IMR-90 (cell line): ENCODE results near the gene CD163. TPM values are rescaled to one million over a fixed set of nuclear protein-coding genes. Genes with fewer than 3 reads are reported as not detected.

ENCODE experiments used
- ATAC-seq: fragments of 200-7000 bp; cut with Tn5 transposase; 2 replicates; pipeline ENCODE4 v1.9.1; 2020; ENCODE audit warnings: low read depth, mild to moderate bottlenecking, moderate library complexity
- BruUV-seq: library from RNA; stranded (reverse); fragments of 400-500 nt; replicated peaks from 2 replicates; lab custom pipeline; 2021; lab: Mats Ljungman, UMichigan
- CTCF ChIA-PET: fragments of 300-600 bp; formaldehyde crosslinking; extraction: SDS; loops from one replicate; lab custom pipeline; 2021; ENCODE audit warnings: antibody characterized with exemption; lab: Yijun Ruan, JAX
- POLR2A ChIA-PET: fragments of 300-600 bp; sonication (Branson Sonifier 250); formaldehyde crosslinking; loops from one replicate; lab custom pipeline; 2022; ENCODE audit warnings: antibody characterized with exemption; ENCODE audit not compliant: unreplicated experiment; lab: Charles Lee
- DNase-seq: peaks from one replicate; pipeline ENCODE4 v3.0.0; 2013
- H2AFZ ChIP-seq: replicated peaks from 2 replicates; pipeline ENCODE3; 2013; ENCODE audit warnings: low read length, mild to moderate bottlenecking; ENCODE audit not compliant: poor library complexity
- H2AK5ac ChIP-seq: 2 replicates; pipeline ENCODE4 v1.6.1; 2013; ENCODE audit warnings: low read depth, low read length, inconsistent platforms
- H2AK9ac ChIP-seq: replicated peaks from 2 replicates; pipeline ENCODE3; 2013; ENCODE audit warnings: mild to moderate bottlenecking, low read depth, low read length, moderate library complexity; ENCODE audit not compliant: poor library complexity
- H2BK120ac ChIP-seq: 2 replicates; pipeline ENCODE4 v1.6.1; 2013; ENCODE audit warnings: low read depth, low read length, inconsistent platforms
- H2BK15ac ChIP-seq: 3 replicates; pipeline ENCODE4 v1.6.1; 2013; ENCODE audit warnings: low read depth, low read length, inconsistent platforms
- H2BK20ac ChIP-seq: 2 replicates; pipeline ENCODE4 v1.6.1; 2013; ENCODE audit warnings: low read depth, mild to moderate bottlenecking, inconsistent platforms, low read length, moderate library complexity
- H2BK5ac ChIP-seq: 2 replicates; pipeline ENCODE4 v1.6.1; 2013; ENCODE audit warnings: mild to moderate bottlenecking, low read depth, low read length, inconsistent platforms; ENCODE audit not compliant: poor library complexity, severe bottlenecking
- H3K14ac ChIP-seq: replicated peaks from 2 replicates; pipeline ENCODE4 v1.6.1; 2013; ENCODE audit warnings: low read depth, low read length, inconsistent platforms
- H3K18ac ChIP-seq: 2 replicates; pipeline ENCODE4 v1.6.1; 2013; ENCODE audit warnings: low read depth, low read length, control low read depth
- H3K23ac ChIP-seq: 2 replicates; pipeline ENCODE4 v1.6.1; 2013; ENCODE audit warnings: low read depth, low read length, inconsistent platforms
- H3K27ac ChIP-seq: 2 replicates; pipeline ENCODE4 v1.5.1; 2013; ENCODE audit warnings: mild to moderate bottlenecking, control low read depth, low read length; ENCODE audit not compliant: insufficient read depth
- H3K27me3 ChIP-seq: 2 replicates; pipeline ENCODE4 v1.6.1; 2013; ENCODE audit warnings: low read length; ENCODE audit not compliant: control insufficient read depth, insufficient read depth
- H3K36me3 ChIP-seq: 2 replicates; pipeline ENCODE4 v1.6.1; 2013; ENCODE audit warnings: low read length, mixed read lengths; ENCODE audit not compliant: control insufficient read depth, insufficient read depth
- H3K4ac ChIP-seq: 2 replicates; pipeline ENCODE4 v1.6.1; 2013; ENCODE audit warnings: low read depth, low read length, inconsistent platforms
- H3K4me1 ChIP-seq: 2 replicates; pipeline ENCODE4 v1.6.1; 2013; ENCODE audit warnings: low read length, mixed read lengths; ENCODE audit not compliant: control insufficient read depth, insufficient read depth
- H3K4me2 ChIP-seq: 2 replicates; pipeline ENCODE4 v1.6.1; 2013; ENCODE audit warnings: low read depth, mild to moderate bottlenecking, control low read depth, low read length, moderate library complexity
- H3K4me3 ChIP-seq: 2 replicates; pipeline ENCODE4 v1.5.1; 2013; ENCODE audit warnings: low read depth, mild to moderate bottlenecking, control low read depth, low read length, moderate library complexity; ENCODE audit not compliant: insufficient read depth
- H3K56ac ChIP-seq: 2 replicates; pipeline ENCODE4 v1.6.1; 2013; ENCODE audit warnings: low read length, inconsistent platforms; ENCODE audit not compliant: insufficient read depth; ENCODE audit errors: extremely low read depth
- H3K79me1 ChIP-seq, 2 experiments: 2 replicates each; pipeline ENCODE4 v1.6.1; 2013; ENCODE audit warnings: low read length in 2 of 2, inconsistent platforms in 1 of 2, low read depth in 1 of 2
- H3K9ac ChIP-seq: 2 replicates; pipeline ENCODE4 v1.6.1; 2013; ENCODE audit warnings: low read depth, low read length, control low read depth
- H3K9me1 ChIP-seq: 2 replicates; pipeline ENCODE4 v1.6.1; 2013; ENCODE audit warnings: low read length, inconsistent platforms; ENCODE audit not compliant: insufficient read depth
- H3K9me3 ChIP-seq: 2 replicates; pipeline ENCODE4 v1.6.1; 2013; ENCODE audit warnings: low read length; ENCODE audit not compliant: control insufficient read depth, insufficient read depth
- H4K20me1 ChIP-seq: 2 replicates; pipeline ENCODE4 v1.6.1; 2013; ENCODE audit warnings: low read length, inconsistent platforms; ENCODE audit not compliant: insufficient read depth
- H4K5ac ChIP-seq: 2 replicates; pipeline ENCODE4 v1.6.1; 2013; ENCODE audit warnings: mild to moderate bottlenecking, low read depth, low read length, control low read depth
- H4K8ac ChIP-seq, 2 experiments: 2 replicates each; pipeline ENCODE4 v1.6.1; 2013; ENCODE audit warnings: low read depth in 2 of 2, low read length in 2 of 2, control low read depth in 1 of 2, inconsistent platforms in 1 of 2
- H4K91ac ChIP-seq: 2 replicates; pipeline ENCODE4 v1.6.1; 2013; ENCODE audit warnings: low read depth, low read length, inconsistent platforms; ENCODE audit not compliant: insufficient read depth
- BHLHE40 ChIP-seq: fragments of 150-350 bp; IDR thresholded peaks from 2 replicates; pipeline ENCODE4 v1.6.1; 2016; ENCODE audit warnings: mild to moderate bottlenecking, low read depth, low read length
- CEBPB ChIP-seq: IDR thresholded peaks from 2 replicates; pipeline ENCODE4 v1.6.1; 2012; ENCODE audit warnings: low read depth, low read length, improper control_type of control experiment
- CHD1 ChIP-seq: IDR thresholded peaks from 2 replicates; pipeline ENCODE4 v1.6.1; 2012; ENCODE audit warnings: low read depth, low read length, improper control_type of control experiment
- ELK1 ChIP-seq: fragments of 150-350 bp; IDR thresholded peaks from 2 replicates; pipeline ENCODE4 v1.6.1; 2016; ENCODE audit warnings: low read depth, mild to moderate bottlenecking, low read length, moderate library complexity, borderline replicate concordance
- FOS ChIP-seq: fragments of 150-350 bp; IDR thresholded peaks from 2 replicates; pipeline ENCODE4 v1.6.1; 2016; ENCODE audit warnings: low read depth, low read length
- MAFK ChIP-seq: IDR thresholded peaks from 2 replicates; pipeline ENCODE4 v1.6.1; 2012; ENCODE audit warnings: low read depth, low read length, improper control_type of control experiment
- MAZ ChIP-seq: IDR thresholded peaks from 2 replicates; pipeline ENCODE4 v1.6.1; 2012; ENCODE audit warnings: low read depth, mild to moderate bottlenecking, low read length, improper control_type of control experiment, moderate library complexity, borderline replicate concordance
- MXI1 ChIP-seq: IDR thresholded peaks from 2 replicates; pipeline ENCODE4 v1.6.1; 2012; ENCODE audit warnings: low read depth, mild to moderate bottlenecking, low read length, moderate library complexity, borderline replicate concordance
- POLR2A ChIP-seq: IDR thresholded peaks from 2 replicates; pipeline ENCODE4 v1.6.1; 2012; ENCODE audit warnings: mild to moderate bottlenecking, low read depth, low read length
- RAD21 ChIP-seq: IDR thresholded peaks from 2 replicates; pipeline ENCODE4 v1.6.1; 2012; ENCODE audit warnings: low read length, improper control_type of control experiment
- RCOR1 ChIP-seq: IDR thresholded peaks from 2 replicates; pipeline ENCODE4 v1.6.1; 2012; ENCODE audit warnings: mild to moderate bottlenecking, low read length, improper control_type of control experiment; ENCODE audit not compliant: insufficient replicate concordance
- RFX5 ChIP-seq: IDR thresholded peaks from 2 replicates; pipeline ENCODE4 v1.8.0; 2012; ENCODE audit warnings: low read depth, mild to moderate bottlenecking, low read length, moderate library complexity
- WGBS, 2 experiments: methylation state at CpG; one replicate each; pipeline versions ENCODE4 v1.1.5 to v1.1.7; 2013; ENCODE audit warnings: missing lambda C conversion rate in 2 of 2; ENCODE audit not compliant: insufficient read length in 1 of 2; ENCODE audit errors: extremely low coverage in 2 of 2; 5-methylcytosine and 5-hydroxymethylcytosine counted together
- dilution Hi-C: fragments of 300-500 bp; cut with HindIII; formaldehyde crosslinking; loops from one replicate; pipeline ENCODE4 v1.14.3; 2018; ENCODE audit warnings: low sequenced_read_pairs; ENCODE audit not compliant: unreplicated experiment
- in situ Hi-C: fragments of 300-500 bp; cut with MboI; formaldehyde crosslinking; loops from 3 replicates; pipeline ENCODE4 v1.14.3; 2019; ENCODE audit warnings: low sequenced_read_pairs, inconsistent platforms, mixed read lengths
- intact Hi-C: fragments of 100-400 bp; cut with micrococcal nuclease; formaldehyde crosslinking; loops from 2 replicates; pipeline ENCODE4 v1.10.0; 2022
- polyA plus RNA-seq, 3 experiments: library from polyadenylated mRNA; depleted of rRNA; stranded (reverse); fragments of >200 nt; gene quantifications; 2 replicates each; pipeline ENCODE4 v1.2.3, GENCODE V29; 2012; ENCODE audit warnings: low replicate concordance in 1 of 3
- total RNA-seq: library from RNA; depleted of rRNA; stranded (reverse); fragments of >200 nt; gene quantifications from 2 replicates; pipeline ENCODE4 v1.2.3, GENCODE V29; 2012

Gene CD163
- total and polyA plus RNA-seq, 2 of the 4 experiments (the other 2 are of a cell fraction), result not detected

- peak overlapping the region; percentile 41; the same call in 1 of the 2 replicates for H3K4me2 ChIP-seq
- peak overlapping the region; percentile 93 for H3K27ac ChIP-seq
- H4K91ac ChIP-seq, result peak overlapping the region; percentile 89
- peak overlapping the region; percentile 97; the same call in 1 of the 2 replicates for H2AK5ac ChIP-seq
- H3K23ac ChIP-seq, result peak overlapping the region; percentile 96
- peak overlapping the region; percentile 22 to 100; a peak in 3 of 4 replicates for H4K8ac ChIP-seq
- peak overlapping the region; percentile 97 for H3K4ac ChIP-seq
- H4K20me1 ChIP-seq, result no peaks in the 10 kb centered on the region
- DNase-seq (peak; percentile 84), ATAC-seq (peak; percentile 48)
- ChIA-PET POLR2A (interaction anchor here (0.6 kb wide), 1 partner anchor 111 kb away, joined by 3 read pairs; no protein-coding TSS in a partner anchor), CTCF (interaction anchor here (0.7 to 1.1 kb wide), 3 partner anchors 10 to 279 kb away, joined by 3 to 7 read pairs (median 3); no protein-coding TSS in a partner anchor)
- no peaks in the 10 kb centered on the region; the same call in 1 of the 2 replicates for H3K9me1 ChIP-seq
- peak overlapping the region; percentile 63; the same call in 1 of the 2 replicates for H4K5ac ChIP-seq
- intact Hi-C loops (no loop called here), in situ Hi-C loops (no loop called here), dilution Hi-C loops (no loop called here)
- H2BK120ac ChIP-seq, result peak overlapping the region; percentile 99
- H2AFZ ChIP-seq, result peak overlapping the region; percentile 97
- H3K79me1 ChIP-seq, result no peaks in the 10 kb centered on the region
- H3K4me3 ChIP-seq, result no peak overlapping the region
- no TSS peak for BruUV-seq
- H3K56ac ChIP-seq, result peak overlapping the region; percentile 74; the same call in 1 of the 2 replicates
- peak overlapping the region; percentile 100 for H2BK5ac ChIP-seq
- TF ChIP-seq CHD1, result no peak
- TF ChIP-seq MAZ, result no peak
- no peak for TF ChIP-seq RCOR1
- TF ChIP-seq POLR2A, result no peak
- TF ChIP-seq BHLHE40, result no peak
- TF ChIP-seq FOS, result peak; percentile 89
- TF ChIP-seq CEBPB, result peak; percentile 15; the same call in 1 of the 2 replicates
- no peak for TF ChIP-seq RAD21
- TF ChIP-seq ELK1, result no peak
- no peak for TF ChIP-seq MXI1
- TF ChIP-seq MAFK, result no peak
- TF ChIP-seq RFX5, result no peak
- H3K9me3 ChIP-seq, result no peaks in the 10 kb centered on the region
- H3K4me1 ChIP-seq, result peaks cover 3% of the 10 kb centered on the region; the same call in 1 of the 2 replicates
- no peak overlapping the region for H3K9ac ChIP-seq
- peak overlapping the region; percentile 91; the same call in 1 of the 2 replicates for H3K18ac ChIP-seq
- H3K27me3 ChIP-seq, result no peaks in the 10 kb centered on the region
- H2BK15ac ChIP-seq, result peak overlapping the region; percentile 95; the same call in 2 of the 3 replicates
- peak overlapping the region; percentile 100 for H2BK20ac ChIP-seq
- WGBS, 2 experiments, result 28% methylated on average over 5 of the region's 6 CpGs; no CpG with 5 or more reads in 1 of the 2 experiments
- peak overlapping the region; percentile 97 for H3K14ac ChIP-seq
- H3K36me3 ChIP-seq, result no peaks in the 10 kb centered on the region
- H2AK9ac ChIP-seq, result peak overlapping the region; percentile 97
Observed at GRCh38 chr12:7433276-7433822, 70.2 kb downstream of the CD163 start.
